SW 1271 (cell line): Measurements from ENCODE around the gene NAPB.

Source experiments
- DNase-seq, 2 experiments: peaks; one replicate each; lab custom pipeline; 2025; lab: John Stamatoyannopoulos, UW

Gene NAPB

GRCh38 chr20:23404196-23404595 is 17.1 kb downstream of the NAPB start:
- DNase-seq = no peak

GRCh38 chr20:23403751-23404150 is 17.5 kb downstream of the NAPB start:
- no peak for DNase-seq

- DNase-seq = no peak
Observed at GRCh38 chr20:23401051-23401450, 20.2 kb downstream of the NAPB start.

GRCh38 chr20:23399568-23400241 is 21.6 kb downstream of the NAPB start:
- DNase-seq = peak in 1 of 2 experiments; percentile 4

- no peak for DNase-seq
Observed at GRCh38 chr20:23397961-23398360, 23.3 kb downstream of the NAPB start.

- no peak for DNase-seq
Observed at GRCh38 chr20:23396950-23397627, 24.2 kb downstream of the NAPB start.

GRCh38 chr20:23393996-23394775 is 27.1 kb downstream of the NAPB start:
- DNase-seq = no peak

- DNase-seq = no peak
Observed at GRCh38 chr20:23391707-23392310, 29.5 kb downstream of the NAPB start.

GRCh38 chr20:23390091-23390774 is 31.1 kb downstream of the NAPB start:
- no peak for DNase-seq

GRCh38 chr20:23387118-23387443 is 34.2 kb downstream of the NAPB start:
- DNase-seq = no peak

GRCh38 chr20:23386304-23387117 is 34.8 kb downstream of the NAPB start:
- DNase-seq = no peak

- no peak for DNase-seq
Observed at GRCh38 chr20:23381876-23382275, 39.4 kb downstream of the NAPB start.

- DNase-seq = no peak
Observed at GRCh38 chr20:23379772-23380171, 41.5 kb downstream of the NAPB start.

GRCh38 chr20:23375827-23376226 is 45.5 kb downstream of the NAPB start:
- no peak for DNase-seq

GRCh38 chr20:23374441-23374840 is 46.8 kb downstream of the NAPB start:
- DNase-seq = no peak

GRCh38 chr20:23371496-23371895 is 49.8 kb downstream of the NAPB start:
- DNase-seq = no peak

GRCh38 chr20:23370873-23371272 is 50.4 kb downstream of the NAPB start:
- DNase-seq = no peak

- no peak for DNase-seq
Observed at GRCh38 chr20:23370274-23370673, 51.0 kb downstream of the NAPB start.

GRCh38 chr20:23369072-23369823 is 52.0 kb downstream of the NAPB start:
- no peak for DNase-seq

- no peak for DNase-seq
Observed at GRCh38 chr20:23368316-23369071, 52.8 kb downstream of the NAPB start.
